GM12865 (cell line): ENCODE data around the gene C9orf57.
"Not testable (repeated sequence)": the region's sequence is repeated elsewhere in the genome, so short reads cannot be mapped to it uniquely, and the experiment has no call there.

Source experiments
- DNase-seq: peaks from one replicate; pipeline ENCODE4 v3.0.0; 2010; ENCODE audit warnings: low read depth
- H3K4me3 ChIP-seq: 2 replicates; pipeline ENCODE4 v1.5.1; 2011; ENCODE audit warnings: mild to moderate bottlenecking, low read depth, low read length, control low read depth
- TF ChIP-seq, protein P1 (sequence below): IDR thresholded peaks from 2 replicates; pipeline ENCODE4 v1.5.1; 2011; ENCODE audit warnings: low read length, control low read depth, low read depth, inconsistent platforms; ENCODE audit not compliant: insufficient read depth; ENCODE audit errors: missing control alignments

Gene C9orf57

DNA sequence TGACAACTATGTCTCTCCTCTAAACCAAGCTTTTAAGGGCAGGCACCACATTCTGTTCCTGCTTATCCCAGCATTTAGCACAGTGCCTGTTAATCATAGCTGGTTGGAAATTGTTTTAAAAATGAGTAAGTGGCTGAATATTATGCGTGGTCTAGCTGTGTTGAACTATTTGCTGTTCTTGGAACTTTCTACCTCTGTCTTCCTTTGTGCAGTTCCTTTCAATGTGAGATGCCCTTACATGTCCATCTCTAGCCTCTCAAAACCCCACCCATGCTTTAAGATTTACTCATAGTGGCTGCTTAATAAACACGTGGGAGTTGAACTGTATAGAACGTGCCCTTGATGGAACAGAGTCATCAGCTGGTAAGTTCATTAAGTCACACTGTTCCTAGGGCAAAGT lies 34.5 kb downstream of the C9orf57 start:
- TF ChIP-seq, protein P1, sequence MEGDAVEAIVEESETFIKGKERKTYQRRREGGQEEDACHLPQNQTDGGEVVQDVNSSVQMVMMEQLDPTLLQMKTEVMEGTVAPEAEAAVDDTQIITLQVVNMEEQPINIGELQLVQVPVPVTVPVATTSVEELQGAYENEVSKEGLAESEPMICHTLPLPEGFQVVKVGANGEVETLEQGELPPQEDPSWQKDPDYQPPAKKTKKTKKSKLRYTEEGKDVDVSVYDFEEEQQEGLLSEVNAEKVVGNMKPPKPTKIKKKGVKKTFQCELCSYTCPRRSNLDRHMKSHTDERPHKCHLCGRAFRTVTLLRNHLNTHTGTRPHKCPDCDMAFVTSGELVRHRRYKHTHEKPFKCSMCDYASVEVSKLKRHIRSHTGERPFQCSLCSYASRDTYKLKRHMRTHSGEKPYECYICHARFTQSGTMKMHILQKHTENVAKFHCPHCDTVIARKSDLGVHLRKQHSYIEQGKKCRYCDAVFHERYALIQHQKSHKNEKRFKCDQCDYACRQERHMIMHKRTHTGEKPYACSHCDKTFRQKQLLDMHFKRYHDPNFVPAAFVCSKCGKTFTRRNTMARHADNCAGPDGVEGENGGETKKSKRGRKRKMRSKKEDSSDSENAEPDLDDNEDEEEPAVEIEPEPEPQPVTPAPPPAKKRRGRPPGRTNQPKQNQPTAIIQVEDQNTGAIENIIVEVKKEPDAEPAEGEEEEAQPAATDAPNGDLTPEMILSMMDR = no peak
- no peak for DNase-seq
- no peak overlapping the region for H3K4me3 ChIP-seq

DNA sequence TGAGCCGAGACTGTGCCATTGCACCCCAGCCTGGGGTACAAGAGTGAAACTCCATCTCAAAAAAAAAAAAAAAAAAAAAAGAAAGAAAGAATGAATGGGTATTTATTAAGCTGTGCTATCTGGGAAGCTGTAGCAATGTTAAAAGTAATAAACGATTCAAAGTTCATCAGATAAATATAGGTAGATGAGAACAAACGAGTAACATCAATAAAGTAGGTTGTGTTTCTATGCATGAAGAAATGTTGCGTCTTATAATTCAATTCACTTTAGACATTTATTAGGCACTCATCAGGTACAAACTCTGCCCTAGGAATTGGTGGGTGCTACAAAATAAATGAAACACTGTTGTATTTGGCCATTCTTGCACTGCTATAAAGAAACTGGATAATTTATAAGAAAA lies 36.8 kb downstream of the C9orf57 start:
- TF ChIP-seq, protein P1 = no peak
- no peak for DNase-seq
- H3K4me3 ChIP-seq = no peak overlapping the region

DNA sequence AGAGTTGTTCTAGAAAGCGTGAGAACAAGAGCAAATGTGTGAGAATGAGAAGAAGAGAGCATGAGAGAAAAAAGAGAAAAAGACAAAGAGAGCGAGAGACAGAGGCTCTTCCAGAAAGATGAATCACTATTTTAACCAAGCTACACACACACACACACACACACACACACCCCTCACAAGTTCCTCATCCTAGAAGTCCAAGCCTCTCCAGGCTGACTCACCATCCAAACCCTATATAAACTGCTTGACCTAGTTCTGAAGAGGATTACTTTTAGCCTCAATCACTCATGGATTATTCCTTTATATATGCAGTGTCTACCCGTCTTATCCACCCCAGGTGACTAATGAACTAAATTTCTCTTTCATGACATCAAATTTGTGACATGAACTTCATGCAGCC lies 37.6 kb downstream of the C9orf57 start:
- no peak for DNase-seq
- TF ChIP-seq, protein P1 = no peak
- no peak overlapping the region for H3K4me3 ChIP-seq

DNA sequence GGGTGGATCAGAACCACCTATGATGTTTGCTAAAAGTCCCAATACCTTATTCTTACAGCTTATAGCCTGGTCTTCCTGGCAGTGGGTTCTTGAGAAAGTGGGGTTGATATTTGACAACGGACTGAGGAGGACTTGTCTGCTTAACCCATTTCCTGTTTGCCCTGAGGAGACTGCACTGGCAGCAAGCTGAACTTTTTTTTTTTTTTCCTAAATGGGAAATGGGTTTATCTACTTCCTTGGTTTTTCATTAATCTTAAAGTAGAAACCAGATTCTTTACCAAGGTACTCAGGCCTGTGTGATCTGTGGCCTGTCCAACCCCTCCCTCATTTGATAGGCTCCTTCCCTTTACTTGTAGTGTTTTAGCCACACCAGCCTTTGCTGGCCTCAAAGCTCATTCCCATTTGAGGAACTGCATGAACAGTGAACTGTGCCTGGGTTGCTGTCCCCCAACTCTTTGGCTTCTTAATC lies 47.1 kb downstream of the C9orf57 start:
- DNase-seq = no peak
- no peak overlapping the region for H3K4me3 ChIP-seq
- TF ChIP-seq, protein P1 = no peak

DNA sequence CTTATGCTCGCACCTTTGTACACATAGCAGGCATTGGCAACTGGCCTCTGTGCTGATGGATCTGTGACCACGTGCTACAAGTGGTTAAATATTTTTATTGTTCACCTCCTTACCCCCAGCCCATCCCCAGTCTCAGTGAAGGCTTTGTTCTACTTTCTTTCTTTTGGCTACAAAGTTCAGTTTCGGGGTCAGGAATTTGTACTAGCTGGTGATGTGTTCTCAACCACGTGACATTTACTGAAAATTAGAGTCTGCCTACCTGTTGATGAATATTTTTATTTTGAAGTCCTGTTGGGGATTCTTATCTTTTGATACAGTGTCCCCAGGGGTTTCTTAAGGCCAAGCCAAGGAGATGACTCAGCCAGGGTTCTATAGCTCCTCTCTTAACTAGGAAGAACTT lies 47.8 kb downstream of the C9orf57 start:
- no peak for DNase-seq
- TF ChIP-seq, protein P1 = no peak
- no peak overlapping the region for H3K4me3 ChIP-seq

DNA sequence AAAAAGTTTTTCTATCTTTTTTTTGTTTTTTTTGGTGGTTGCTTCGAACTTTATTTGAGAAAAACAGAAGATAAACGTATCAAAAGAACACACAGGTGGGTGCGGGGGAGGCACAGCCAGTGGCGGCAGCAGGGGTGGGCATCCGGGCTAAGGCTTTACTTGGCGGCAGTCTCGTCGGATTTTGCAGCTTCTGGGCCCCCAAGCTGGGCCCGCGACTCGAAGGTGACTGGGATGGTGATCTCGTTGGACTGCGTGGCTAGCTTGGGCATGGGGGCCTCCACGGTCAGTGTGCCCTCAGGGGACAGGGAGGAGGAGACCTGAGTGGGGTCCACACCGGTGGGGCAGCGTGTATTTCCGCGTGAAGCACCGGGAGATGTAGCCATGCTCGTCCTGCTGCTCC lies 52.7 kb downstream of the C9orf57 start:
- not testable (repeated sequence) for H3K4me3 ChIP-seq, DNase-seq

DNA sequence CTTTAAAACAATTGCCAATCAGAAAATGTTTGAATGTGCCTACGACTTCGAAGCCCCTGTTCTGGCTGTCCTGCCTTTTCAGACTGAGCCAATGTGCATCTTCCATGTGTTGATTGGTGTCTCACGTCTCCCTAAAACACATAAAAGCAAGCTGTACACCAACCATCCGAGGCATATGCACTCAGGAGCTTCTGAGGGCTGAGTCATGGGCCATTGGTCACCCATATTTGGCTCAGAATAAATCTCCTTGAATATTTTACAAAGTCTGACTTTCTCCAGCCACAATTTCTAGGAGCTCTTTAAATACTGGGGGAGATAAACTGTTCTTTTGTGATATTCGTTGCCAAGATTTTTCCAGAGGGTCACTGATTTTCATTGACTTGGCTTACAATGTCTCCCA lies 53.9 kb downstream of the C9orf57 start:
- no peak overlapping the region for H3K4me3 ChIP-seq
- TF ChIP-seq, protein P1 = no peak
- DNase-seq = no peak
